Left cardiac atrium (tissue), 4 donors: ENCODE results near the gene BCO2. TPM values are rescaled to one million over a fixed set of nuclear protein-coding genes. Genes with fewer than 3 reads are reported as not detected.

Source experiments
- ATAC-seq, 2 donors: fragments of 200-7000 bp; cut with Tn5 transposase; one replicate each; pipeline ENCODE4 v1.9.1; 2020; ENCODE audit warnings: mild to moderate bottlenecking in 2 of 2, moderate library complexity in 2 of 2
- DNase-seq: peaks from one replicate; pipeline ENCODE4 v3.0.0-alpha.2; 2020
- intact Hi-C, 2 donors: fragments of 100-400 bp; cut with DNase I; formaldehyde crosslinking; loops; one replicate each; pipeline versions ENCODE4 v1.14.1 to v1.15.1; 2022 to 2023
- total RNA-seq, 2 donors: library from RNA; stranded (reverse); fragmentation: NEBNext Ultra II Directional; extraction: Animal tissue kit (Norgen Biotek cat#: 25700); gene quantifications; one replicate each; pipeline ENCODE4 v1.2.1, GENCODE V29; 2021
- donor health status: DM: no; HTN: yes; CAD: no.
- donor health status: DM: no; HTN: yes; CAD: no; lungs with severe emphysema.
- donor health status: DM: yes; HTN: yes; CAD: no.
- donor health status: Dilated cardiomyopathy.

BCO2 gene
- total RNA-seq, 2 donors from 2014 or later = 53.3 to 92.2 TPM

GRCh38 chr11:112206071-112206470, 30.8 kb downstream of the BCO2 start:
- DNase-seq = no peak
- intact Hi-C loops = no loop called here
- no peak for ATAC-seq

- ATAC-seq (no peak), DNase-seq (no peak)
- intact Hi-C loops = no loop called here
Measured at GRCh38 chr11:112210890-112211289, 35.6 kb downstream of the BCO2 start.

GRCh38 chr11:112211536-112211935, 36.2 kb downstream of the BCO2 start:
- intact Hi-C loops = no loop called here
- ATAC-seq (no peak), DNase-seq (no peak)

GRCh38 chr11:112212290-112212689, 37.0 kb downstream of the BCO2 start:
- intact Hi-C loops = no loop called here
- DNase-seq (no peak), ATAC-seq (no peak)

- intact Hi-C loops = no loop called here
- DNase-seq = no peak
- ATAC-seq = peak; percentile 16 to 46
Measured at GRCh38 chr11:112212710-112213109, 37.4 kb downstream of the BCO2 start.

GRCh38 chr11:112213753-112214152, 38.4 kb downstream of the BCO2 start:
- peak; percentile 27 to 89 for ATAC-seq
- no peak for DNase-seq
- intact Hi-C loops = no loop called here

- no peak for ATAC-seq
- intact Hi-C loops = loop anchor here in 1 of 2 donors (5.0 kb wide), 1 partner anchor 67 kb away; no protein-coding TSS in a partner anchor
- DNase-seq = no peak
Measured at GRCh38 chr11:112215621-112216020, 40.3 kb downstream of the BCO2 start.

- intact Hi-C loops = loop anchor here in 1 of 2 donors (5.0 kb wide), 1 partner anchor 66 kb away; no protein-coding TSS in a partner anchor
- DNase-seq = no peak
- no peak for ATAC-seq
Measured at GRCh38 chr11:112216561-112217105, 41.3 kb downstream of the BCO2 start.

GRCh38 chr11:112219476-112220232, 44.3 kb downstream of the BCO2 start:
- DNase-seq (no peak), ATAC-seq (peak; percentile 88 to 92)
- intact Hi-C loops = loop anchor here (1.0 to 5.0 kb wide), 2 partner anchors 61 to 63 kb away; no protein-coding TSS in a partner anchor

- intact Hi-C loops = no loop called here
- DNase-seq (no peak), ATAC-seq (no peak)
Measured at GRCh38 chr11:112221274-112221835, 46.0 kb downstream of the BCO2 start.

GRCh38 chr11:112222303-112222702, 47.0 kb downstream of the BCO2 start:
- DNase-seq (no peak), ATAC-seq (no peak)
- intact Hi-C loops = no loop called here

GRCh38 chr11:112223121-112223520, 47.8 kb downstream of the BCO2 start:
- intact Hi-C loops = no loop called here

GRCh38 chr11:112223754-112224532, 48.6 kb downstream of the BCO2 start:
- intact Hi-C loops = no loop called here
- DNase-seq (no peak), ATAC-seq (no peak)

More at GRCh38 chr11:112223121-112223520, 47.8 kb downstream of the BCO2 start:
- no peak for ATAC-seq
- no peak for DNase-seq

- DNase-seq (peak; percentile 81), ATAC-seq (no peak)
- intact Hi-C loops = no loop called here
Measured at GRCh38 chr11:112225753-112226061, 50.4 kb downstream of the BCO2 start.

GRCh38 chr11:112226062-112226830, 50.9 kb downstream of the BCO2 start, which contains the start of gene PTS:
Gene PTS (plus strand): TSS chr11:112226428. CDS start chr11:112226444, 16 bp downstream.
- DNase-seq = peak; percentile 92
- intact Hi-C loops = no loop called here

GRCh38 chr11:112226831-112227401, 51.6 kb downstream of the BCO2 start:
- intact Hi-C loops = no loop called here
- ATAC-seq (peak; percentile 58 to 62), DNase-seq (no peak)

More at GRCh38 chr11:112226062-112226830, 50.9 kb downstream of the BCO2 start, which contains the start of gene PTS:
- peak; percentile 97 to 98 for ATAC-seq

GRCh38 chr11:112227471-112227870, 52.2 kb downstream of the BCO2 start:
- DNase-seq (no peak), ATAC-seq (no peak)
- intact Hi-C loops = no loop called here

- DNase-seq (no peak), ATAC-seq (no peak)
- intact Hi-C loops = no loop called here
Measured at GRCh38 chr11:112228706-112229105, 53.4 kb downstream of the BCO2 start.

GRCh38 chr11:112229159-112229558, 53.8 kb downstream of the BCO2 start:
- intact Hi-C loops = no loop called here
- ATAC-seq (no peak), DNase-seq (no peak)
